ENCODE data around the gene VEZF1.

- TF ChIP-seq EZH2 (IDR thresholded peaks at IDR 0.05; ENCODE audit: insufficient read depth, poor library complexity, severe bottlenecking) (no peak), EZH2phosphoT487 (IDR thresholded peaks at IDR 0.05; ENCODE audit: insufficient read depth, low read depth) (no peak)
Measured at GRCh38 chr17:57949649-57950048, 38.4 kb downstream of the VEZF1 start.

Measured in GM23248 (cell line).